ENCODE results near the gene C12orf76. TPM values are rescaled to one million over a fixed set of nuclear protein-coding genes. Genes with fewer than 3 reads are reported as not detected.
A peak's percentile ranks its signal among the peaks of the same experiment; 100 is the strongest.
"Not testable (repeated sequence)": the region's sequence is repeated elsewhere in the genome, so short reads cannot be mapped to it uniquely, and the experiment has no call there.

C12orf76 gene
- total RNA-seq, 1 donor: 47.4 TPM

DNA sequence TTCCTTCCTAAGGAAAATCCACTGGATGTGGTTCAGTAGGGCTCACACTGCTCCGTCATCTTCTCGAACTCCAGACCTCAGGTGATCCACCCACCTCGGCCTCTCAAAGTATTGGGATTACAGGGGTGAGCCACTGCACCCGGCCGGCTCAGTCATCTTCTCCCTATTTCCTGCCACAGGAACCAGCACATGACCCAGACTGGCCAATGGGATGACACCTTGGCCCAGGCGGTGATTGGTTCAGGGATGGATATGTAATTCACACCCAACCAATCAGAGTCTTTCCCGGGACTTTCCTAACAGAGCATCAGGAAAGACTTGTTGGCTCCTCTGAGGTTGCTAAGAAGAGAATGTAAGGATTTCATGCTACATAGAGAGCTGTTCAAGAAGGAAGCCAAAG is 19.2 kb upstream of the C12orf76 start:
- DNase-seq (ENCODE audit: low read depth in 2 of 3, low spot score in 2 of 3): no peak

GRCh38 chr12:110065540-110065939 is 17.2 kb upstream of the C12orf76 start:
- DNase-seq (ENCODE audit: low read depth in 2 of 3, low spot score in 2 of 3): no peak

- no peak for DNase-seq (ENCODE audit: low read depth in 2 of 3, low spot score in 2 of 3)
Measured at GRCh38 chr12:110062241-110062640, 13.9 kb upstream of the C12orf76 start.

DNA sequence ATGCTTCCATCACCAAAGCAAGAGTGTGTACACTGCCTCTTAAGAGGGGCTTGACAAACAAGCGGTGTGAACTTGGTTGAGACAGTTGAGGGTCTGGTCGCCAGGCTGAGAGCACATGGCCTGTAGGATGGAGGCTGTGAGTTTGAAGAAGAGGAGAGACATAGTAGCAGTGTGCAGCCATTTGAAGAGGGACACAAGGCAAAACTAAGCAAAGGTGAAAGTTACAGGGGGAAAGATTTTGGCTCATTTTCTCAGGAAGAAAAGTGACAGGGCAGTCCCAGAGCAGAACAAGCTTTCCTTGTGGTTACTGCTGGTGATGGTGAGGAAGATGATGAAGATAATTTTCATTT is 11.3 kb upstream of the C12orf76 start:
- DNase-seq (ENCODE audit: low read depth in 2 of 3, low spot score in 2 of 3): no peak

- DNase-seq (ENCODE audit: low read depth in 2 of 3, low spot score in 2 of 3): no peak
Measured at GRCh38 chr12:110058875-110059615, 10.7 kb upstream of the C12orf76 start.

DNA sequence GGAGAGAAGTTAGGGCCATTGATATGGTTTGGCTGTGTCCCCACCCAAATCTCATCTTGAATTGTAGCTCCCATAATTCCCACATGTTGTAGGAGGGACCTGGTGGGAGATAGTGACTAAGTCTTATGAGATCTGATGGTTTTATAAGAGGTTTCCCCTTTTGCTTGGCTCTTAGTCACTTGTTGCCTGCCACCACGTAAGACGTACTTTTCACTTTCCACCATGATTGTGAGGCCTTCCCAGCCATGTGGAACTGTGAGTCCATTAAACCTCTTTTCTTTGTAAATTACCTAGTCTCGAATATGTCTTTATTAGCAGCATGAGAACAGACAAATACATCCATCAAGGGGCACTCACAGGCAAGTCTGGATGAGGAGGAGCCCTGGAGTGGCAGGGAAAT is 8.3 kb upstream of the C12orf76 start:
- not testable (repeated sequence) for DNase-seq (ENCODE audit: low read depth in 2 of 3, low spot score in 2 of 3)

DNA sequence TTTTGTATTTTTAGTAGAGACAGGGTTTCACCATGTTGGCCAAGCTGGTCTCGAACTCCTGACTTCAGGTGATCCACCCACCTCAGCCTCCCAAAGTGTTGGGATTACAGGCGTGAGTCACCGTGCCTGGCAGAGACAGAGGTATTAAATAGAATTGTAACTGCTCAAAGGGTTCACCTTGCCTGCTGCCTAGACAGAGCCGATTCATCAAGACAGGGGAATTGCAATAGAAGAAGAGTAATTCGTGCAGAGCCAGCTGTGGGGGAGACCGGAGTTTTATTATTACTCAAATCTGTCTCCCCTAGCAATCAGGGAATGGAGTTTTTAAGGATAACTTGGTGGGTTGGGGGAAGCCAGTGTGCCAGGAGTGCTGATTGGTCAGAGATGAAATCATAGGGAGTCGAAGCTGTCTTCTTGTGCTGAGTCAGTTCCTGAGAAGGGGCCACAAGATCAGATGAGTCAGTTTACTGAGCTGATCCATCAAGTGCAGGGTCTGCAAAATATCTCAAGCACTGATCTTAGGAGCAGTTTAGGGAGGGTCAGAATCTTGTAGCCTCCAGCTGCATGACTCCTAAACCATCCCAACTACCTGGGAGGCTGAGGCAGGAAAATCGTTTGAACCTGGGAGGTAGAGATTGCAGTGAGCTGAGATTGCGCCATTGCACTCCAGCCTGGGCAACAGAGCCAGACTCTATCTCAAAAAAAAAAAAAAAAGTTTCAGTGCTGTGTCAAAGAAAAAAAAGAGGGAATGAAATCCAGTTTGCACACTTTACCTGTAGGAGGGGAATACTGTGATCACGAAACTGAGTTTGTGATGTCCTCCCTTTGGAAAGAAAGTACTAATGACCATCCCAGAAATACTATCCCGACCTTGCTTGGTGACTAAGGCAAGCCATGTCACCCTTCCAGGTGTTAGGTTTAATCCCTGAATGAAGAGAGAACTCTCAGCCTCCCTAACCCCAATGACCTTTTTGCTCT is 7.3 kb upstream of the C12orf76 start:
- peak in 2 of 3 donors; percentile 54 to 57 for DNase-seq (ENCODE audit: low read depth in 2 of 3, low spot score in 2 of 3)

DNA sequence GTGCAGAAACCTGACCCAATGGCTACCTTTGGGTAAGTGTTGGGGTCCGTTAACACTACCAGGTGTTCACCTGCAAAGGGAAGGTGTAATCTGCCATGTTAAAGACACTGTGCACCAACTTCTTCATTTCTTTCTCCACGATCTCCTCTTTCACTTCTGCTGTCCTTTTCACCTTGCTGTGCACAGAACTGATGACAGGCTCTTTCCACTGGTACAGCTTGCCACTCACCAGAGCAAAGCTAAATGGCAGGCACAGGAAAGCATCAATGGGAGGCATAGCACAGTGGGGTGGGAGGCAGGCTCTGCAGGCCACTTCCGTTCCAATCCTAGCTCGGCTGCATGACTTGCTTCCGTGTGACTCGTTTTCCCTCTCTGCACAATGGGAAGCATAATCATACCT is 2.6 kb upstream of the C12orf76 start:
- DNase-seq (ENCODE audit: low read depth in 2 of 3, low spot score in 2 of 3): no peak

GRCh38 chr12:110049666-110050065 is 1.3 kb upstream of the C12orf76 start:
- not testable (repeated sequence) for DNase-seq (ENCODE audit: low read depth in 2 of 3, low spot score in 2 of 3)

GRCh38 chr12:110049034-110049433 is 712 bp upstream of the C12orf76 start:
- not testable (repeated sequence) for DNase-seq (ENCODE audit: low read depth in 2 of 3, low spot score in 2 of 3)

DNA sequence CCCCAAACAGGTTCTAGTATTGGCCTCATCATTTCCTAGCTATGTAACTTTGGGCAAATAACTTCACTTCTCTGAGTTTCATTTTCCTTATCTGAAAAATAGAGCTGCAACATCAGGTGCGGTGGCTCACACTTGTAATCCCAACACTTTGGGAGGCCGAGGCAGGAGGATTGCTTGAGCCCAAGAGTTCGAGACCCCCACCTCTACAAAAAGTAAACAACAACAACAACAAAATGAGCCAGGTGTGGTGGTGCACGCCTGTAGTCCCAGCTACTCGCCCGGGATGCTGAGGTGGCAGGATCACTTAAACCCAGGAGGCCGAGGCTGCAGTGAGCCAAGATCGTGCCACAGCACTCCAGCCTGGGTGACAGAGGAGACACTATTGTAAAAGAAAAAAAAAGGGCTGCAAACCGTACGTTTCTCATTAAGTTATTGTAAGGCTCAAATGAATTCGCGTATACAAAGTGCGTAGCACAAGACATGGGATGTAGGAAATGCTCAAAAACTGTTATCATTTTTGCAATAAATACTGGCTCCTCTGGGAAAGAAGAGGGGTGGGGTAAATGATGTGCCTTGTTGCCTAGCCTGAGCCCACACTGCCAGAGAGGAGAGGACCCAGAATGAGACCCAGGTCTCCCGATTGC is 903 bp downstream of the C12orf76 start:
- no peak for DNase-seq (ENCODE audit: low read depth in 2 of 3, low spot score in 2 of 3)

- DNase-seq (ENCODE audit: low read depth in 2 of 3, low spot score in 2 of 3): no peak
Measured at GRCh38 chr12:110046451-110047187, 1.7 kb downstream of the C12orf76 start.

DNA sequence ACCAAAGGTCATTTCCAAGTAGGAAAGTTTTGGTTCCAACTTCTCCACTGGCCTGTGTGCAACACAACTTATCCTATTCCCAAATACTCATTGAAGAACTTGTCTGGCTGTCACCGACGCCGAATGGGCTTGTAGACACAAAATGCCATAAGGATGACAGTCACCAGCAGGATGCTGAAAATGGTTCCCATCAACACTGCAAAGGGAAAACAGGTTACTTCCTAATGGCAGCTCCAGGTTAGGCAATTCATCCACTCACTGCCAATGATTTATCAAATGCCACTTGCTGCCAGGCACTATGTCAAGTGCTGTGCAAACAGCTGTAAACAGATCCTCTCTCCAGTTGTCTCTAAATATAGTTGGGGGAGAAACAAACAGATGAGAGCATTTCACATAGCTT is 6.1 kb downstream of the C12orf76 start:
- DNase-seq (ENCODE audit: low read depth in 2 of 3, low spot score in 2 of 3): no peak

- DNase-seq (ENCODE audit: low read depth in 2 of 3, low spot score in 2 of 3): no peak
Measured at GRCh38 chr12:110039085-110039807, 9.1 kb downstream of the C12orf76 start.

GRCh38 chr12:110038741-110039084 is 9.6 kb downstream of the C12orf76 start:
- no peak for DNase-seq (ENCODE audit: low read depth in 2 of 3, low spot score in 2 of 3)

DNA sequence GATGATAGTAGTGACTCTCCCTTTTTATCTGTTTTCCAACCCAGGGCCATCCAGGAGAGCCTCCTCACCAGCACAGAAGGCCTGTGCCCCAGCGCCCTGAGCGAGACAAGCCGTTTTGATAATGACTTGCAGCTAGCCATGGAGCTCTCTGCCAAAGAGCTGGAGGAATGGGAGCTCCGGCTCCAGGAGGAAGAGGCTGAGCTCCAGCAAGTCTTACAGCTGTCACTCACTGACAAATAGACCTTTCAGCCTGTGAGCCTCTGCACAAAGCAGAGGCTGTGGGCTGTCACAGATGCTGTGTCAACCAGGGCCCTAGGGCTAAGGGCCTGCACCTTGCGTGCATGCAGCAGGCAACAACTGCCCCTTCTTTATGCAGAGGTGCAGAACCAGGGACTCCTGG is 11.0 kb downstream of the C12orf76 start:
- no peak for DNase-seq (ENCODE audit: low read depth in 2 of 3, low spot score in 2 of 3)

- DNase-seq (ENCODE audit: low read depth in 2 of 3, low spot score in 2 of 3): no peak
Measured at GRCh38 chr12:110035534-110036104, 12.7 kb downstream of the C12orf76 start.

GRCh38 chr12:110033888-110034287 is 14.4 kb downstream of the C12orf76 start:
- no peak for DNase-seq (ENCODE audit: low read depth in 2 of 3, low spot score in 2 of 3)

DNA sequence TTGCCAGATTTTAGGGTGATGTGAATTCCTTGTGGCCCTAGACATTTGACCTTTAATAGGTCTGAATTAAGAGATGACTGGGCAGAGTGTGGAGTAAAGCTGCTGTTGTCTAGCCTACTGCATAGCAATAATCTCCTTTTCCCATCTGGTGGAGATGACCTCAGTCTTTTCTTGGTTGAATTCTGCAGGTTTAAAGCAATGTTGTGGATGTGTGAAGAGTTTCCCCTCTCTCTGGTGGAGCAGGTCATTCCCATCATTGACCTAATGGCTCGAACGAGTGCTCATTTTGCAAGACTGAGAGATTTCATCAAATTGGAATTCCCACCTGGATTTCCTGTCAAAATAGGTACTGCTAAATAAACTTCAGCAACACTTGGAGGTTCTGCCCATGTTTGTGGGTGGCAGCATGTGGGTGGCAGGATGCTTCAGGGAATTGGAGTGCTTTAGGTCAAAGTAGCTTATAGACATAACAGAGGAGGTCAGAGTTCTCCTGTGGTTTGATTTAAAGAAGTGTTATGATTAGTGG is 19.0 kb downstream of the C12orf76 start:
- DNase-seq (ENCODE audit: low read depth in 2 of 3, low spot score in 2 of 3): no peak

All from hematopoietic multipotent progenitor cell (in vitro differentiated cells).